ENCODE data around the gene AP1S3. TPM values are rescaled to one million over a fixed set of nuclear protein-coding genes. Genes with fewer than 3 reads are reported as not detected.
A peak's percentile ranks its signal among the peaks of the same experiment; 100 is the strongest.
"Not testable (repeated sequence)": the region's sequence is repeated elsewhere in the genome, so short reads cannot be mapped to it uniquely, and the experiment has no call there.

The AP1S3 gene
- total RNA-seq, 1 donor from 2014 or later = 6.4 TPM

- intact Hi-C loops (cut with DNase I) = no loop called here
- Histone ChIP-seq H3K27me3 (ENCODE audit: low read depth) (no peaks in the 10 kb centered on the region), H3K36me3 (peaks cover 100% of the 10 kb centered on the region), H3K27ac (no peak overlapping the region), H3K4me3 (no peak overlapping the region), H3K4me1 (no peaks in the 10 kb centered on the region), H3K9me3 (no peaks in the 10 kb centered on the region)
- DNase-seq = no peak
- ATAC-seq = no peak
- TF ChIP-seq CTCF (IDR thresholded peaks at IDR 0.05) = no peak
These were observed 43.4 kb upstream of the AP1S3 start for GRCh38 chr2:223880796-223881195.

- ATAC-seq = no peak
- Histone ChIP-seq H3K27me3 (ENCODE audit: low read depth) (no peaks in the 10 kb centered on the region), H3K36me3 (peaks cover 94% of the 10 kb centered on the region), H3K4me1 (no peaks in the 10 kb centered on the region), H3K9me3 (no peaks in the 10 kb centered on the region), H3K27ac (no peak overlapping the region), H3K4me3 (no peak overlapping the region)
- intact Hi-C loops (cut with DNase I) = no loop called here
- no peak for TF ChIP-seq CTCF (IDR thresholded peaks at IDR 0.05)
- no peak for DNase-seq
These were observed 40.5 kb upstream of the AP1S3 start for GRCh38 chr2:223877721-223878410.

GRCh38 chr2:223873672-223874071 is 36.3 kb upstream of the AP1S3 start:
- no peak overlapping the region for H3K27ac ChIP-seq
- peaks cover 67% of the 10 kb centered on the region for H3K36me3 ChIP-seq
- ATAC-seq (no peak), DNase-seq (no peak)
- no peaks in the 10 kb centered on the region for H3K27me3 ChIP-seq (ENCODE audit: low read depth)
- intact Hi-C loops (cut with DNase I) = no loop called here
- no peaks in the 10 kb centered on the region for H3K4me1 ChIP-seq
- no peak overlapping the region for H3K4me3 ChIP-seq
- TF ChIP-seq CTCF (IDR thresholded peaks at IDR 0.05) = no peak
- H3K9me3 ChIP-seq = no peaks in the 10 kb centered on the region

- peaks cover 58% of the 10 kb centered on the region for H3K36me3 ChIP-seq
These were observed 35.4 kb upstream of the AP1S3 start for GRCh38 chr2:223872772-223873171.

GRCh38 chr2:223871661-223872060 is 34.3 kb upstream of the AP1S3 start:
- H3K27me3 ChIP-seq (ENCODE audit: low read depth); H3K4me1 ChIP-seq; H3K27ac ChIP-seq; ATAC-seq; H3K4me3 ChIP-seq; intact Hi-C loops (cut with DNase I); DNase-seq; H3K9me3 ChIP-seq: not testable (repeated sequence)
- H3K36me3 ChIP-seq = peaks cover 47% of the 10 kb centered on the region

More at GRCh38 chr2:223872772-223873171, 35.4 kb upstream of the AP1S3 start:
- H3K4me1 ChIP-seq; H3K27ac ChIP-seq; intact Hi-C loops (cut with DNase I); H3K4me3 ChIP-seq; ATAC-seq; H3K9me3 ChIP-seq; H3K27me3 ChIP-seq (ENCODE audit: low read depth); DNase-seq: not testable (repeated sequence)

GRCh38 chr2:223870840-223871611 is 33.6 kb upstream of the AP1S3 start:
- no peaks in the 10 kb centered on the region for H3K9me3 ChIP-seq
- H3K27ac ChIP-seq = no peak overlapping the region
- H3K4me3 ChIP-seq = no peak overlapping the region
- H3K27me3 ChIP-seq (ENCODE audit: low read depth) = no peaks in the 10 kb centered on the region
- peaks cover 40% of the 10 kb centered on the region for H3K36me3 ChIP-seq
- no peaks in the 10 kb centered on the region for H3K4me1 ChIP-seq
- ATAC-seq = peak in 1 of 2 donors; percentile 29
- intact Hi-C loops (cut with DNase I) = no loop called here
- no peak for TF ChIP-seq CTCF (IDR thresholded peaks at IDR 0.05)
- no peak for DNase-seq
